Left lung (tissue), 10 donors: ENCODE data around the gene C11orf52. TPM values are rescaled to one million over a fixed set of nuclear protein-coding genes. Genes with fewer than 3 reads are reported as not detected.

ENCODE experiments used
- ATAC-seq: fragments of 200-7000 bp; cut with Tn5 transposase; one replicate; pipeline ENCODE4 v1.9.1; 2020; ENCODE audit warnings: moderate library complexity
- DNase-seq, 4 donors: peaks; one replicate each; pipeline ENCODE4 v3.0.0-alpha.2; 2013 to 2020
- H3K27ac ChIP-seq, 2 donors: fragments of 200-600 bp; sonication (generic) in 1 of 2; one replicate each; pipeline versions ENCODE4 v1.5.0 to v1.8.0; 2020 to 2021
- H3K27me3 ChIP-seq, 2 donors: fragments of 200-600 bp; sonication (generic) in 1 of 2; one replicate each; pipeline versions ENCODE4 v1.5.0 to v1.8.0; 2020 to 2021
- H3K36me3 ChIP-seq, 2 donors: fragments of 200-600 bp; sonication (generic) in 1 of 2; one replicate each; pipeline versions ENCODE4 v1.5.0 to v1.8.0; 2020 to 2021
- H3K4me1 ChIP-seq, 2 donors: fragments of 200-600 bp; one replicate each; pipeline ENCODE4 v1.8.0; 2021
- H3K4me3 ChIP-seq, 2 donors: fragments of 200-600 bp; sonication (generic) in 1 of 2; one replicate each; pipeline versions ENCODE4 v1.5.0 to v1.8.0; 2020 to 2021; ENCODE audit warnings: mild to moderate bottlenecking in 1 of 2
- H3K9me3 ChIP-seq, 2 donors: fragments of 200-600 bp; sonication (generic) in 1 of 2; one replicate each; pipeline versions ENCODE4 v1.5.0 to v1.8.0; 2020 to 2021
- CTCF ChIP-seq, 2 donors: fragments of 200-600 bp; sonication (generic) in 1 of 2; IDR thresholded peaks; one replicate each; pipeline versions ENCODE4 v1.5.0 to v1.8.0; 2021; ENCODE audit warnings: antibody characterized with exemption in 2 of 2
- intact Hi-C, 2 donors: fragments of 100-400 bp; cut with DNase I; formaldehyde crosslinking; loops; one replicate each; pipeline versions ENCODE4 v1.11.2 to v1.14.2; 2022
- polyA plus RNA-seq, 6 donors: library from polyadenylated mRNA; unstranded; fragments of 120-200 nt; gene quantifications; one replicate each; pipeline ENCODE4 v1.2.1, GENCODE V29; 2013; ENCODE audit not compliant: insufficient read length in 6 of 6
- total RNA-seq, 2 donors: library from RNA; stranded (reverse); fragmentation: NEBNext Ultra II Directional; extraction: Animal tissue kit (Norgen Biotek cat#: 25700); gene quantifications; one replicate each; pipeline ENCODE4 v1.2.1, GENCODE V29; 2021
- donor health status: DM: no; HTN: yes; CAD: no.
- donor health status: DM: no; HTN: no; CAD: no.

Gene C11orf52
- total and polyA plus RNA-seq, 8 donors, result 5.7 to 15.6 (median 9.1) TPM

GRCh38 chr11:111951565-111951964 is 32.9 kb downstream of the C11orf52 start:
- intact Hi-C loops, result no loop called here

GRCh38 chr11:111954154-111954553 is 35.4 kb downstream of the C11orf52 start:
- TF ChIP-seq CTCF (IDR thresholded peaks at IDR 0.05), result no peak
- Histone ChIP-seq H3K27ac (no peak overlapping the region), H3K4me3 (no peak overlapping the region), H3K9me3 (no peaks in the 10 kb centered on the region), H3K27me3 (no peaks in the 10 kb centered on the region), H3K36me3 (no peaks in the 10 kb centered on the region), H3K4me1 (no peaks in the 10 kb centered on the region)
- intact Hi-C loops, result no loop called here
- DNase-seq (no peak), ATAC-seq (no peak)

More at GRCh38 chr11:111951565-111951964, 32.9 kb downstream of the C11orf52 start:
- ATAC-seq, result no peak
- DNase-seq, result no peak
- no peak overlapping the region for H3K4me3 ChIP-seq
- no peaks in the 10 kb centered on the region for H3K9me3 ChIP-seq
- H3K4me1 ChIP-seq, result no peaks in the 10 kb centered on the region
- H3K27ac ChIP-seq, result no peak overlapping the region
- TF ChIP-seq CTCF (IDR thresholded peaks at IDR 0.05), result no peak
- no peaks in the 10 kb centered on the region for H3K36me3 ChIP-seq
- H3K27me3 ChIP-seq, result no peaks in the 10 kb centered on the region

- H3K36me3 ChIP-seq, result no peaks in the 10 kb centered on the region
- H3K27me3 ChIP-seq, result no peaks in the 10 kb centered on the region
- H3K27ac ChIP-seq, result no peak overlapping the region
- no peaks in the 10 kb centered on the region for H3K9me3 ChIP-seq
- TF ChIP-seq CTCF (IDR thresholded peaks at IDR 0.05), result no peak
- DNase-seq (no peak), ATAC-seq (no peak)
- intact Hi-C loops, result no loop called here
- no peaks in the 10 kb centered on the region for H3K4me1 ChIP-seq
- H3K4me3 ChIP-seq, result no peak overlapping the region
These were observed 39.1 kb downstream of the C11orf52 start for GRCh38 chr11:111957663-111958444.

- H3K27ac ChIP-seq, result no peak overlapping the region
- no peaks in the 10 kb centered on the region for H3K4me1 ChIP-seq
- DNase-seq, result peak in 1 of 4 donors; percentile 45
- no peak for TF ChIP-seq CTCF (IDR thresholded peaks at IDR 0.05)
- peak; percentile 87 for ATAC-seq
- no peaks in the 10 kb centered on the region for H3K9me3 ChIP-seq
- no peak overlapping the region for H3K4me3 ChIP-seq
- H3K27me3 ChIP-seq, result no peaks in the 10 kb centered on the region
- no peaks in the 10 kb centered on the region for H3K36me3 ChIP-seq
- intact Hi-C loops, result no loop called here
These were observed 42.2 kb downstream of the C11orf52 start for GRCh38 chr11:111960916-111961315.

- no peaks in the 10 kb centered on the region for H3K4me1 ChIP-seq
- ATAC-seq (peak; percentile 55), DNase-seq (no peak)
- H3K4me3 ChIP-seq, result no peak overlapping the region
- no peak for TF ChIP-seq CTCF (IDR thresholded peaks at IDR 0.05)
- no peaks in the 10 kb centered on the region for H3K36me3 ChIP-seq
- no peak overlapping the region for H3K27ac ChIP-seq
- no peaks in the 10 kb centered on the region for H3K9me3 ChIP-seq
- H3K27me3 ChIP-seq, result no peaks in the 10 kb centered on the region
- intact Hi-C loops, result no loop called here
These were observed 42.9 kb downstream of the C11orf52 start for GRCh38 chr11:111961389-111962300.
